ENCODE data around the gene GAPDH. TPM values are rescaled to one million over a fixed set of nuclear protein-coding genes. Genes with fewer than 3 reads are reported as not detected.

GAPDH gene
- total and polyA plus RNA-seq, 10 of the 15 experiments (the other 5 are each of a cell fraction or from before 2014, with no cell fraction given) = 5,606 to 14,240 (median 9,400) TPM

GRCh38 chr12:6562881-6563280 is 28.6 kb downstream of the GAPDH start:
- no peak overlapping the region for H3K4me3 ChIP-seq
- CTCF ChIA-PET = interaction anchor here (0.8 to 2.4 kb wide), 14 partner anchors 9 to 261 kb away, joined by 3 to 13 read pairs (median 4); partner anchors contain the start of gene VAMP1
- H3K9ac ChIP-seq (ENCODE audit: control insufficient read depth, insufficient read depth, low read length) = no peak overlapping the region
- H3K79me2 ChIP-seq (ENCODE audit: control insufficient read depth, insufficient read depth, low read length) = peaks cover 27% of the 10 kb centered on the region
- no peak for ATAC-seq
- H3K36me3 ChIP-seq (ENCODE audit: control insufficient read depth in 2 of 2, insufficient read depth in 2 of 2, low read length in 1 of 2) = peaks cover 35 to 43% of the 10 kb centered on the region in 2 experiments
- SMC1A ChIA-PET (ENCODE audit: uncharacterized antibody, unreplicated experiment) = interaction anchor here (0.7 to 1.6 kb wide), 4 partner anchors 10 to 234 kb away, joined by 3 to 5 read pairs (median 4); no protein-coding TSS in a partner anchor
- RAD21 ChIA-PET (ENCODE audit: unreplicated experiment) = no interaction called here
- in situ Hi-C loops (cut with MboI) (no loop called here), intact Hi-C loops (cut with micrococcal nuclease; ENCODE audit: unreplicated experiment) (no loop called here)
- no peak overlapping the region for H2AFZ ChIP-seq (ENCODE audit: control insufficient read depth, low read depth, low read length)
- POLR2A ChIA-PET = no interaction called here
- no peak for TF ChIP-seq ETV6 (conservative IDR thresholded peaks at IDR 0.05 in 1 of 2, IDR thresholded peaks at IDR 0.05 in 1 of 2; ENCODE audit: borderline replicate concordance in 1 of 2, low read depth in 1 of 2)
- TF ChIP-seq MLLT1 (IDR thresholded peaks at IDR 0.05) = no peak
- no peak for TF ChIP-seq ZNF24 (IDR thresholded peaks at IDR 0.05)
- no peak for TF ChIP-seq EZH2 (IDR thresholded peaks at IDR 0.05; ENCODE audit: borderline replicate concordance, control insufficient read depth, low read depth, low read length)
- no peak for TF ChIP-seq MTA2 (IDR thresholded peaks at IDR 0.05; ENCODE audit: low read depth)
- no peak for TF ChIP-seq NR2C1 (IDR thresholded peaks at IDR 0.05)
- TF ChIP-seq, protein P1, sequence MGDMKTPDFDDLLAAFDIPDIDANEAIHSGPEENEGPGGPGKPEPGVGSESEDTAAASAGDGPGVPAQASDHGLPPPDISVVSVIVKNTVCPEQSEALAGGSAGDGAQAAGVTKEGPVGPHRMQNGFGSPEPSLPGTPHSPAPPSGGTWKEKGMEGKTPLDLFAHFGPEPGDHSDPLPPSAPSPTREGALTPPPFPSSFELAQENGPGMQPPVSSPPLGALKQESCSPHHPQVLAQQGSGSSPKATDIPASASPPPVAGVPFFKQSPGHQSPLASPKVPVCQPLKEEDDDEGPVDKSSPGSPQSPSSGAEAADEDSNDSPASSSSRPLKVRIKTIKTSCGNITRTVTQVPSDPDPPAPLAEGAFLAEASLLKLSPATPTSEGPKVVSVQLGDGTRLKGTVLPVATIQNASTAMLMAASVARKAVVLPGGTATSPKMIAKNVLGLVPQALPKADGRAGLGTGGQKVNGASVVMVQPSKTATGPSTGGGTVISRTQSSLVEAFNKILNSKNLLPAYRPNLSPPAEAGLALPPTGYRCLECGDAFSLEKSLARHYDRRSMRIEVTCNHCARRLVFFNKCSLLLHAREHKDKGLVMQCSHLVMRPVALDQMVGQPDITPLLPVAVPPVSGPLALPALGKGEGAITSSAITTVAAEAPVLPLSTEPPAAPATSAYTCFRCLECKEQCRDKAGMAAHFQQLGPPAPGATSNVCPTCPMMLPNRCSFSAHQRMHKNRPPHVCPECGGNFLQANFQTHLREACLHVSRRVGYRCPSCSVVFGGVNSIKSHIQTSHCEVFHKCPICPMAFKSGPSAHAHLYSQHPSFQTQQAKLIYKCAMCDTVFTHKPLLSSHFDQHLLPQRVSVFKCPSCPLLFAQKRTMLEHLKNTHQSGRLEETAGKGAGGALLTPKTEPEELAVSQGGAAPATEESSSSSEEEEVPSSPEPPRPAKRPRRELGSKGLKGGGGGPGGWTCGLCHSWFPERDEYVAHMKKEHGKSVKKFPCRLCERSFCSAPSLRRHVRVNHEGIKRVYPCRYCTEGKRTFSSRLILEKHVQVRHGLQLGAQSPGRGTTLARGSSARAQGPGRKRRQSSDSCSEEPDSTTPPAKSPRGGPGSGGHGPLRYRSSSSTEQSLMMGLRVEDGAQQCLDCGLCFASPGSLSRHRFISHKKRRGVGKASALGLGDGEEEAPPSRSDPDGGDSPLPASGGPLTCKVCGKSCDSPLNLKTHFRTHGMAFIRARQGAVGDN (IDR thresholded peaks at IDR 0.05) = no peak
- no peak for TF ChIP-seq STAT3 (IDR thresholded peaks at IDR 0.05; ENCODE audit: low read depth, low read length)
- no peak for TF ChIP-seq PAX8 (IDR thresholded peaks at IDR 0.05)
- 98% methylated on average over 10 of the region's 10 CpGs for WGBS (ENCODE audit: insufficient coverage, insufficient replicate concordance, low lambda C conversion rate, missing lambda C conversion rate)
- H3K4me2 ChIP-seq (ENCODE audit: control insufficient read depth, insufficient read depth) = no peak overlapping the region
- H3K27me3 ChIP-seq (replicated peaks in 1 of 2; ENCODE audit: control insufficient read depth in 2 of 2, insufficient read depth in 2 of 2, low read length in 1 of 2) = no peaks in the 10 kb centered on the region
- no peak for DNase-seq (ENCODE audit: low read depth, low spot score)
- no peak for FAIRE-seq
- H4K20me1 ChIP-seq (ENCODE audit: control insufficient read depth, insufficient read depth) = no peaks in the 10 kb centered on the region; the same call in 1 of the 2 replicates
- H3K4me1 ChIP-seq (ENCODE audit: control insufficient read depth, insufficient read depth, low read length) = peaks cover 4% of the 10 kb centered on the region; the same call in 1 of the 2 replicates
- no TSS peak for BruUV-seq (replicated peaks)
- H3K9me3 ChIP-seq (replicated peaks; ENCODE audit: control insufficient read depth, insufficient read depth, low read length) = no peaks in the 10 kb centered on the region
- no peak overlapping the region for H3K27ac ChIP-seq (ENCODE audit: control insufficient read depth, insufficient read depth)
